Breast epithelium (tissue), 3 donors: ENCODE results near the gene SPCS2.

Source experiments
- CTCF ChIP-seq, 3 donors: fragments of 450-650 bp; IDR thresholded peaks; one replicate each; pipeline ENCODE4 v1.5.1; 2016 to 2017; ENCODE audit warnings: antibody characterized with exemption in 3 of 3, mild to moderate bottlenecking in 3 of 3, moderate library complexity in 3 of 3
- POLR2AphosphoS5 ChIP-seq, 3 donors: sonication (generic); formaldehyde crosslinking; IDR thresholded peaks; one replicate each; pipeline ENCODE4 v1.6.1; 2017; ENCODE audit warnings: antibody characterized with exemption in 3 of 3

- TF ChIP-seq POLR2AphosphoS5 (IDR thresholded peaks at IDR 0.05) (no peak), CTCF (IDR thresholded peaks at IDR 0.05) (no peak)
Measured at GRCh38 chr11:74923125-74923524, 25.9 kb upstream of the SPCS2 start.
